Calu3 (cell line): ENCODE measurements around the gene COL8A1. TPM values are rescaled to one million over a fixed set of nuclear protein-coding genes. Genes with fewer than 3 reads are reported as not detected.

Source experiments
- BruUV-seq: library from RNA; stranded (reverse); fragments of 400-500 nt; replicated peaks from 2 replicates; lab custom pipeline; 2021; lab: Mats Ljungman, UMichigan
- CTCF ChIA-PET: fragments of 300-600 bp; sonication (Branson Sonifier 250); formaldehyde crosslinking; loops from one replicate; lab custom pipeline; 2022; ENCODE audit warnings: antibody characterized with exemption; lab: Charles Lee
- DNase-seq: peaks from one replicate; pipeline ENCODE4 v3.0.0; 2022
- H3K27ac Mint-ChIP-seq: one replicate; pipeline ENCODE4 v1.8.0; 2022; ENCODE audit warnings: mixed read lengths; ENCODE audit not compliant: unreplicated experiment
- H3K27me3 Mint-ChIP-seq: one replicate; pipeline ENCODE4 v1.8.0; 2022; ENCODE audit warnings: mixed read lengths; ENCODE audit not compliant: unreplicated experiment
- H3K36me3 Mint-ChIP-seq: one replicate; pipeline ENCODE4 v1.8.0; 2022; ENCODE audit warnings: mild to moderate bottlenecking, moderate library complexity, mixed read lengths; ENCODE audit not compliant: insufficient read depth, unreplicated experiment
- H3K4me1 Mint-ChIP-seq: one replicate; pipeline ENCODE4 v1.8.0; 2022; ENCODE audit warnings: mild to moderate bottlenecking, low read depth, mixed read lengths; ENCODE audit not compliant: unreplicated experiment
- H3K4me3 Mint-ChIP-seq: one replicate; pipeline ENCODE4 v1.8.0; 2022; ENCODE audit warnings: mild to moderate bottlenecking, low read depth, moderate library complexity, mixed read lengths; ENCODE audit not compliant: unreplicated experiment
- H3K9me3 Mint-ChIP-seq: one replicate; pipeline ENCODE4 v1.8.0; 2022; ENCODE audit warnings: low read depth, mixed read lengths; ENCODE audit not compliant: unreplicated experiment
- intact Hi-C: fragments of 100-400 bp; cut with micrococcal nuclease; formaldehyde crosslinking; loops from one replicate; pipeline ENCODE4 v1.10.0; 2022; ENCODE audit not compliant: unreplicated experiment
- total RNA-seq: library from RNA; stranded (reverse); gene quantifications from 2 replicates; pipeline ENCODE4 v1.2.3, GENCODE V29; 2022
- TF ChIP-seq, protein P1 (sequence below): fragments of 200-600 bp; IDR thresholded peaks from one replicate; pipeline ENCODE4 v1.8.0; 2022; ENCODE audit warnings: antibody characterized with exemption; ENCODE audit not compliant: unreplicated experiment

The COL8A1 gene
- total RNA-seq, 1 experiment from 2014 or later: 0.71 TPM

DNA sequence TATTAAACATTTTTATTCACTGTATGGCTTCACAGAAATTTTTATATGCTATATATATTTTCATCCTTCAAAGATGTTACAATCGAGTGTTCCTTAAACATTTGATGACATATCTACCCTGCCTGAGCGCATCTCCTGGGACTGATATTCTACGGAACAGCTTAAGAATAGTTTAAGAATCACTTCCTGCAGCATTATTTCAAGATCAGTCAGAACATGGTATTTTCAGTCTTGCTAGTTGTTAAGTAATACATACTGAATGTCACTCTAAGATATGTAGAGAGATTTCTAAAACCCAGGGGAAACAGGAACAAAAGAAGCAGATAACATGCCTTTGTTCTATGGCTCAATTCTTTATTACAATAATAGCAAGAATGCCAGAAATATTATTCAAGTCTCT is 8.7 kb downstream of the COL8A1 start:
- Mint-ChIP-seq H3K9me3 (no peaks in the 10 kb centered on the region), H3K4me1 (peaks cover 25% of the 10 kb centered on the region), H3K36me3 (no peaks in the 10 kb centered on the region), H3K27ac (no peak overlapping the region), H3K27me3 (no peaks in the 10 kb centered on the region), H3K4me3 (no peak overlapping the region)
- TF ChIP-seq, protein P1, sequence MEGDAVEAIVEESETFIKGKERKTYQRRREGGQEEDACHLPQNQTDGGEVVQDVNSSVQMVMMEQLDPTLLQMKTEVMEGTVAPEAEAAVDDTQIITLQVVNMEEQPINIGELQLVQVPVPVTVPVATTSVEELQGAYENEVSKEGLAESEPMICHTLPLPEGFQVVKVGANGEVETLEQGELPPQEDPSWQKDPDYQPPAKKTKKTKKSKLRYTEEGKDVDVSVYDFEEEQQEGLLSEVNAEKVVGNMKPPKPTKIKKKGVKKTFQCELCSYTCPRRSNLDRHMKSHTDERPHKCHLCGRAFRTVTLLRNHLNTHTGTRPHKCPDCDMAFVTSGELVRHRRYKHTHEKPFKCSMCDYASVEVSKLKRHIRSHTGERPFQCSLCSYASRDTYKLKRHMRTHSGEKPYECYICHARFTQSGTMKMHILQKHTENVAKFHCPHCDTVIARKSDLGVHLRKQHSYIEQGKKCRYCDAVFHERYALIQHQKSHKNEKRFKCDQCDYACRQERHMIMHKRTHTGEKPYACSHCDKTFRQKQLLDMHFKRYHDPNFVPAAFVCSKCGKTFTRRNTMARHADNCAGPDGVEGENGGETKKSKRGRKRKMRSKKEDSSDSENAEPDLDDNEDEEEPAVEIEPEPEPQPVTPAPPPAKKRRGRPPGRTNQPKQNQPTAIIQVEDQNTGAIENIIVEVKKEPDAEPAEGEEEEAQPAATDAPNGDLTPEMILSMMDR: no peak
- intact Hi-C loops: no loop called here
- BruUV-seq: no TSS peak
- DNase-seq: no peak
- CTCF ChIA-PET: no interaction called here

DNA sequence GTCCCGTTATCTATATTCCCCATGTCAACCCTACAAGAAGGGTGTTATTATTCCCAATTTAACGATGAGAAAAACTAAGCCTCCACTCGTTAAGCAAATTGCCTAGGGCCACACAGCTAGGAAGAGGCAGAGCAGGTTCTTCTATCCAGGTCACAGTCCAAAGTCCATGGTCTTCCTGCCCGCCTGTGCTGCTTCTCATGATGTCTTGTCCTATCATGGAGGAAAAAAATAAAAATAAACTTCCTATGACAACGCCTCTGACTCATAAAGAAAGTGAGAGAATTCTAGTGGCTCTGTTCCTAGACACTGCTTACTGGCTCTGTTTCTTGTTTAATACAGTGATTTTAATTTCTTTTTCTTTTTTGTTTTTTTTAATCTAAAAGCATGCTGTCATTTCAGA is 9.7 kb downstream of the COL8A1 start:
- H3K4me3 Mint-ChIP-seq: no peak overlapping the region
- H3K27me3 Mint-ChIP-seq: no peaks in the 10 kb centered on the region
- intact Hi-C loops: no loop called here
- no peak for DNase-seq
- H3K4me1 Mint-ChIP-seq: peaks cover 25% of the 10 kb centered on the region
- H3K27ac Mint-ChIP-seq: no peak overlapping the region
- no peaks in the 10 kb centered on the region for H3K9me3 Mint-ChIP-seq
- no TSS peak for BruUV-seq
- CTCF ChIA-PET: interaction anchor here (1.0 to 1.5 kb wide), 2 partner anchors 36 to 106 kb away, joined by 3 read pairs; no protein-coding TSS in a partner anchor
- H3K36me3 Mint-ChIP-seq: no peaks in the 10 kb centered on the region
- TF ChIP-seq, protein P1: no peak

- no TSS peak for BruUV-seq
- Mint-ChIP-seq H3K4me1 (peaks cover 25% of the 10 kb centered on the region), H3K36me3 (no peaks in the 10 kb centered on the region), H3K4me3 (no peak overlapping the region), H3K9me3 (no peaks in the 10 kb centered on the region), H3K27me3 (no peaks in the 10 kb centered on the region), H3K27ac (no peak overlapping the region)
- CTCF ChIA-PET: interaction anchor here (1.5 kb wide), 1 partner anchor 35 kb away, joined by 3 read pairs; no protein-coding TSS in a partner anchor
- TF ChIP-seq, protein P1: no peak
- intact Hi-C loops: no loop called here
- no peak for DNase-seq
Measured at GRCh38 chr3:99648516-99648915, 10.1 kb downstream of the COL8A1 start.

DNA sequence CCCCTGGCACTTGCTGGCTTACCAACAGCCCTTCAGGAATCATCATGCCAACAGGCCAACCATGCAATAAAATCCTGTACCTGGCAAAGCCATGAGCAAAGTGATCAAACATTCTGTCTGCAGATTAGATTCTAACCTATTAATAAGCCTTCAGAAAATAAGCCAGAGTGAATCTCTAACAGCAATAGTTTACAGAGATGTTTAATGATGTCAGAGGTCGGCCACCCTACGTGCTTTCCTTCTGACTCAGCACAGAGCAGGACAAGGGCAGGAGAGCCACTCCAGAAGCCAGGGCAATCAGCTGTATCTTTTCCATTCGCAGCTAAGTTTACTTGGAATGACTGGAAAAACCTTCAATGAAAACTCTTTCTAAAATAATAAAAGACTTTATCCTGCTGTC is 13.1 kb downstream of the COL8A1 start:
- intact Hi-C loops: no loop called here
- Mint-ChIP-seq H3K4me1 (peaks cover 25% of the 10 kb centered on the region), H3K27ac (no peak overlapping the region)

More for the DNA sequence above, 13.1 kb downstream of the COL8A1 start:
- no peaks in the 10 kb centered on the region for H3K27me3 Mint-ChIP-seq
- H3K36me3 Mint-ChIP-seq: peaks cover 5% of the 10 kb centered on the region
- BruUV-seq: no TSS peak
- no peaks in the 10 kb centered on the region for H3K9me3 Mint-ChIP-seq
- DNase-seq: no peak
- no peak overlapping the region for H3K4me3 Mint-ChIP-seq
- TF ChIP-seq, protein P1: no peak
- CTCF ChIA-PET: no interaction called here
